Left renal pelvis (tissue), 4 donors: ENCODE data around the gene TMEM53. TPM values are rescaled to one million over a fixed set of nuclear protein-coding genes. Genes with fewer than 3 reads are reported as not detected.
A peak's percentile ranks its signal among the peaks of the same experiment; 100 is the strongest.

ENCODE experiments used
- DNase-seq, 4 donors: peaks; one replicate each; pipeline ENCODE4 v3.0.0-alpha.2; 2013; ENCODE audit warnings: low read depth in 4 of 4, low spot score in 3 of 4
- polyA plus RNA-seq, 4 donors: library from polyadenylated mRNA; unstranded; fragments of 120-200 nt; gene quantifications; one replicate each; pipeline ENCODE4 v1.2.1, GENCODE V29; 2013; ENCODE audit not compliant: insufficient read length in 4 of 4

The TMEM53 gene
- polyA plus RNA-seq: 10 to 100 TPM in 2 of 4 donors, 1 to 10 TPM in 2; 8.0 to 13.0 (median 11.1) TPM

- DNase-seq: peak; percentile 94 to 98 (median 96)
These were observed at the start of gene TMEM53, which contains the start of gene ARMH1 for GRCh38 chr1:44674113-44675000. Gene TMEM53 (minus strand): TSS chr1:44674481. CDS start chr1:44674391, 90 bp downstream. Gene ARMH1 (plus strand): TSS chr1:44674714. CDS start chr1:44689698, 14,984 bp downstream.

- DNase-seq: no peak
These were observed 49.4 kb upstream of the TMEM53 start for GRCh38 chr1:44723496-44724295.

GRCh38 chr1:44723064-44723463 is 48.8 kb upstream of the TMEM53 start:
- no peak for DNase-seq

GRCh38 chr1:44721485-44722361 is 47.4 kb upstream of the TMEM53 start:
- DNase-seq: peak in 1 of 4 donors; percentile 60

GRCh38 chr1:44720281-44720680 is 46.0 kb upstream of the TMEM53 start:
- no peak for DNase-seq

- DNase-seq: no peak
These were observed 45.0 kb upstream of the TMEM53 start for GRCh38 chr1:44719318-44719717.

- no peak for DNase-seq
These were observed 43.8 kb upstream of the TMEM53 start for GRCh38 chr1:44718091-44718490.

GRCh38 chr1:44717653-44718052 is 43.4 kb upstream of the TMEM53 start:
- DNase-seq: no peak

GRCh38 chr1:44717156-44717555 is 42.9 kb upstream of the TMEM53 start:
- DNase-seq: no peak

- peak in 1 of 4 donors; percentile 64 for DNase-seq
These were observed 40.8 kb upstream of the TMEM53 start for GRCh38 chr1:44714944-44715571.

GRCh38 chr1:44714532-44714931 is 40.3 kb upstream of the TMEM53 start:
- DNase-seq: no peak

GRCh38 chr1:44713321-44713781 is 39.1 kb upstream of the TMEM53 start:
- no peak for DNase-seq

GRCh38 chr1:44707959-44708831 is 33.9 kb upstream of the TMEM53 start:
- DNase-seq: no peak

- no peak for DNase-seq
These were observed 33.0 kb upstream of the TMEM53 start for GRCh38 chr1:44707112-44707881.

GRCh38 chr1:44705938-44706337 is 31.7 kb upstream of the TMEM53 start:
- no peak for DNase-seq

GRCh38 chr1:44705470-44705869 is 31.2 kb upstream of the TMEM53 start:
- no peak for DNase-seq

GRCh38 chr1:44701141-44701573 is 26.9 kb upstream of the TMEM53 start:
- no peak for DNase-seq

GRCh38 chr1:44700573-44700972 is 26.3 kb upstream of the TMEM53 start:
- no peak for DNase-seq
